Anterior cingulate cortex (tissue), 58 donors: ENCODE results near the gene GPR137B.
"Not testable (repeated sequence)": the region's sequence is repeated elsewhere in the genome, so short reads cannot be mapped to it uniquely, and the experiment has no call there.

ENCODE experiments used
- DNase-seq, 58 donors: peaks; one replicate each; lab custom pipeline; 2025; lab: John Stamatoyannopoulos, UW

Gene GPR137B

GRCh38 chr1:236156512-236157208, 14.3 kb downstream of the GPR137B start:
- DNase-seq, result peak in 2 of 58 donors; percentile 14 to 20

- DNase-seq, result not testable (repeated sequence)
Measured at GRCh38 chr1:236158072-236158471, 15.7 kb downstream of the GPR137B start.

- DNase-seq, result no peak
Measured at GRCh38 chr1:236158719-236159118, 16.4 kb downstream of the GPR137B start.

GRCh38 chr1:236159704-236160539, 17.6 kb downstream of the GPR137B start:
- no peak for DNase-seq

- DNase-seq, result no peak
Measured at GRCh38 chr1:236160540-236161127, 18.3 kb downstream of the GPR137B start.

GRCh38 chr1:236161230-236161629, 18.9 kb downstream of the GPR137B start:
- no peak for DNase-seq

GRCh38 chr1:236161755-236162154, 19.4 kb downstream of the GPR137B start:
- DNase-seq, result not testable (repeated sequence)

- no peak for DNase-seq
Measured at GRCh38 chr1:236163463-236164153, 21.3 kb downstream of the GPR137B start.

GRCh38 chr1:236164273-236164672, 21.9 kb downstream of the GPR137B start:
- no peak for DNase-seq

- no peak for DNase-seq
Measured at GRCh38 chr1:236165238-236165981, 23.1 kb downstream of the GPR137B start.

- DNase-seq, result no peak
Measured at GRCh38 chr1:236166041-236166440, 23.7 kb downstream of the GPR137B start.

- no peak for DNase-seq
Measured at GRCh38 chr1:236167154-236167553, 24.8 kb downstream of the GPR137B start.

- DNase-seq, result no peak
Measured at GRCh38 chr1:236167578-236167977, 25.2 kb downstream of the GPR137B start.

- peak in 1 of 58 donors; percentile 18 for DNase-seq
Measured at GRCh38 chr1:236168716-236169429, 26.5 kb downstream of the GPR137B start.

GRCh38 chr1:236172041-236172579, 29.8 kb downstream of the GPR137B start:
- no peak for DNase-seq

- DNase-seq, result no peak
Measured at GRCh38 chr1:236173174-236173767, 30.9 kb downstream of the GPR137B start.

GRCh38 chr1:236175642-236176336, 33.5 kb downstream of the GPR137B start:
- no peak for DNase-seq
